Measurements from ENCODE around the gene XPA. TPM values are rescaled to one million over a fixed set of nuclear protein-coding genes. Genes with fewer than 3 reads are reported as not detected.

The XPA gene
- total and polyA plus RNA-seq, 4 donors: 6.6 to 19.6 (median 6.8) TPM

DNA sequence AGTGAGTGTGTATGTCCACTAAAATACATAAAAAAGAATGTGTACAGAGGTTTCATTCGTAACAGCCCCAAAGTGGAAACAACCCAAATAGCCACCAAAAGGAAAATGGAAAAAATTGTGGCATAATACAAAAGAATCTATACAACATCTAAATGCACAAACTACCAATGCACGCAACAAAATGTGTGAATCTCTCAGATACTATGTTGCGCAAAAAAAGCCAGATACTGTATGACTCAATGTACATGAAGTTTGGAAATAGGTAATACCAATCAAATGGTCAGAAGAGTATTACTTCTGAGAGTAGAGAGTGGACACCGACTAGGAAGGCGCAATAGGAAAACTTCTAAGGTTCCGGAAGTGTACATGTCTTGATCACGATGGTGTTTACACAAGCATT, 2.4 kb downstream of the XPA start:
- Histone ChIP-seq H3K4me3 (ENCODE audit: low read depth in 1 of 3, low read length in 3 of 3) (no peak overlapping the region), H3K36me3 (ENCODE audit: control insufficient read depth in 4 of 4, insufficient read depth in 3 of 4, low read depth in 1 of 4, low read length in 3 of 4) (peaks cover 3 to 7% (median 6%) of the 10 kb centered on the region in 4 donors), H3K27ac (ENCODE audit: low read depth in 1 of 2, low read length in 2 of 2) (no peak overlapping the region), H3K27me3 (ENCODE audit: control insufficient read depth in 4 of 4, insufficient read depth in 4 of 4, low read length in 3 of 4) (no peaks in the 10 kb centered on the region), H3K9me3 (ENCODE audit: control insufficient read depth in 4 of 4, low read length in 3 of 4) (no peaks in the 10 kb centered on the region), H3K4me1 (ENCODE audit: control insufficient read depth in 4 of 4, insufficient read depth in 4 of 4, low read length in 3 of 4) (peaks cover 5 to 29% (median 28%) of the 10 kb centered on the region in 4 donors), H3K9ac (ENCODE audit: low read depth in 1 of 2, low read length in 2 of 2) (no peak overlapping the region)
- no peak for DNase-seq (ENCODE audit: low spot score)
- TF ChIP-seq YY1 (IDR thresholded peaks at IDR 0.05): no peak
- TF ChIP-seq RAD21 (IDR thresholded peaks at IDR 0.05): no peak
- no peak for TF ChIP-seq GABPA (IDR thresholded peaks at IDR 0.05 in 1 of 2, conservative IDR thresholded peaks at IDR 0.05 in 1 of 2)
- TF ChIP-seq, protein P1, sequence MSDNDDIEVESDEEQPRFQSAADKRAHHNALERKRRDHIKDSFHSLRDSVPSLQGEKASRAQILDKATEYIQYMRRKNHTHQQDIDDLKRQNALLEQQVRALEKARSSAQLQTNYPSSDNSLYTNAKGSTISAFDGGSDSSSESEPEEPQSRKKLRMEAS (IDR thresholded peaks at IDR 0.05): no peak
- TF ChIP-seq HNF4G (IDR thresholded peaks at IDR 0.05): no peak
- TF ChIP-seq, protein P2, sequence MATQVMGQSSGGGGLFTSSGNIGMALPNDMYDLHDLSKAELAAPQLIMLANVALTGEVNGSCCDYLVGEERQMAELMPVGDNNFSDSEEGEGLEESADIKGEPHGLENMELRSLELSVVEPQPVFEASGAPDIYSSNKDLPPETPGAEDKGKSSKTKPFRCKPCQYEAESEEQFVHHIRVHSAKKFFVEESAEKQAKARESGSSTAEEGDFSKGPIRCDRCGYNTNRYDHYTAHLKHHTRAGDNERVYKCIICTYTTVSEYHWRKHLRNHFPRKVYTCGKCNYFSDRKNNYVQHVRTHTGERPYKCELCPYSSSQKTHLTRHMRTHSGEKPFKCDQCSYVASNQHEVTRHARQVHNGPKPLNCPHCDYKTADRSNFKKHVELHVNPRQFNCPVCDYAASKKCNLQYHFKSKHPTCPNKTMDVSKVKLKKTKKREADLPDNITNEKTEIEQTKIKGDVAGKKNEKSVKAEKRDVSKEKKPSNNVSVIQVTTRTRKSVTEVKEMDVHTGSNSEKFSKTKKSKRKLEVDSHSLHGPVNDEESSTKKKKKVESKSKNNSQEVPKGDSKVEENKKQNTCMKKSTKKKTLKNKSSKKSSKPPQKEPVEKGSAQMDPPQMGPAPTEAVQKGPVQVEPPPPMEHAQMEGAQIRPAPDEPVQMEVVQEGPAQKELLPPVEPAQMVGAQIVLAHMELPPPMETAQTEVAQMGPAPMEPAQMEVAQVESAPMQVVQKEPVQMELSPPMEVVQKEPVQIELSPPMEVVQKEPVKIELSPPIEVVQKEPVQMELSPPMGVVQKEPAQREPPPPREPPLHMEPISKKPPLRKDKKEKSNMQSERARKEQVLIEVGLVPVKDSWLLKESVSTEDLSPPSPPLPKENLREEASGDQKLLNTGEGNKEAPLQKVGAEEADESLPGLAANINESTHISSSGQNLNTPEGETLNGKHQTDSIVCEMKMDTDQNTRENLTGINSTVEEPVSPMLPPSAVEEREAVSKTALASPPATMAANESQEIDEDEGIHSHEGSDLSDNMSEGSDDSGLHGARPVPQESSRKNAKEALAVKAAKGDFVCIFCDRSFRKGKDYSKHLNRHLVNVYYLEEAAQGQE (IDR thresholded peaks at IDR 0.05): no peak
- no peak for TF ChIP-seq HNF4A (conservative IDR thresholded peaks at IDR 0.05)
- WGBS: 96% methylated on average over 7 of the region's 7 CpGs

DNA sequence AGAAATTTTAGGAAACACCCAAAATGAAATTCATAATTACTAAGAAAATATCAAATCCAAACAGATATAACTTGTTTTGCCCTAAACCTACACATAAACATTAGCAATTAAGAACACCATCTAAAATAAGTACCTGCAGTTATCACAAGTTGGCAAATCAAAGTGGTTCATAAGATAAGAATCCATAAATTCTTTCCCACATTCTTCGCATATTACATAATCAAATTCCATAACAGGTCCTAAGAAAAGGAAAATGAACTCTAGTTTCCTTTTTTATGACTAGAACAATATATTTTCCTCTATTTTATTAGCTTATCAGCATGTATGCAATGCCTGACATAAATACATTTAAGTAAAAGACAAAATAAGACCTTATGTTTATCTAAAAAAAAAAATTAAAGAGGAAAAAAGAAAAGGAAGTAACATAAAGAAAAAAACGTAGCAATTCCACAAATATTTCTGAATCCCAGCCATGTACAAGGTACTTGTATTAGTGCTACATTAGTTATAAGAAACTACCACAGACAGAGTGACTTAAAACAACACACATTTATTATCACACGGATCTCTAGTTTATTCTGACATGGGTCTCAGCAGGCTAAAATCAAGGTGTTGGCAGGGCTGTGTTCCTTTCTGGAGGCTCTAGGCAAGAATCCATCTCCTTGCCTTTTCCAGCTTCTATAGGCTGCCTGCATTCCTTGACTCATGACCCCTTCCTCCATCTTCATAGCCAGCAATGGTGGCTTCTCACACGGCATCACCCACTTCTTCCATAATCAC, 7.5 kb downstream of the XPA start:
- Histone ChIP-seq H3K36me3 (ENCODE audit: control insufficient read depth in 4 of 4, insufficient read depth in 3 of 4, low read depth in 1 of 4, low read length in 3 of 4) (peaks cover 4 to 32% (median 19%) of the 10 kb centered on the region in 4 donors), H3K4me3 (ENCODE audit: low read depth in 1 of 3, low read length in 3 of 3) (no peak overlapping the region), H3K9ac (ENCODE audit: low read depth in 1 of 2, low read length in 2 of 2) (no peak overlapping the region), H3K4me1 (ENCODE audit: control insufficient read depth in 4 of 4, insufficient read depth in 4 of 4, low read length in 3 of 4) (peaks cover 0 to 10% (median 7%) of the 10 kb centered on the region in 4 donors), H3K27ac (ENCODE audit: low read depth in 1 of 2, low read length in 2 of 2) (no peak overlapping the region), H3K9me3 (ENCODE audit: control insufficient read depth in 4 of 4, low read length in 3 of 4) (no peaks in the 10 kb centered on the region), H3K27me3 (ENCODE audit: control insufficient read depth in 4 of 4, insufficient read depth in 4 of 4, low read length in 3 of 4) (no peaks in the 10 kb centered on the region)
- TF ChIP-seq, protein P3, sequence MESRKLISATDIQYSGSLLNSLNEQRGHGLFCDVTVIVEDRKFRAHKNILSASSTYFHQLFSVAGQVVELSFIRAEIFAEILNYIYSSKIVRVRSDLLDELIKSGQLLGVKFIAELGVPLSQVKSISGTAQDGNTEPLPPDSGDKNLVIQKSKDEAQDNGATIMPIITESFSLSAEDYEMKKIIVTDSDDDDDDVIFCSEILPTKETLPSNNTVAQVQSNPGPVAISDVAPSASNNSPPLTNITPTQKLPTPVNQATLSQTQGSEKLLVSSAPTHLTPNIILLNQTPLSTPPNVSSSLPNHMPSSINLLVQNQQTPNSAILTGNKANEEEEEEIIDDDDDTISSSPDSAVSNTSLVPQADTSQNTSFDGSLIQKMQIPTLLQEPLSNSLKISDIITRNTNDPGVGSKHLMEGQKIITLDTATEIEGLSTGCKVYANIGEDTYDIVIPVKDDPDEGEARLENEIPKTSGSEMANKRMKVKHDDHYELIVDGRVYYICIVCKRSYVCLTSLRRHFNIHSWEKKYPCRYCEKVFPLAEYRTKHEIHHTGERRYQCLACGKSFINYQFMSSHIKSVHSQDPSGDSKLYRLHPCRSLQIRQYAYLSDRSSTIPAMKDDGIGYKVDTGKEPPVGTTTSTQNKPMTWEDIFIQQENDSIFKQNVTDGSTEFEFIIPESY (IDR thresholded peaks at IDR 0.05): no peak
- 77% methylated on average over 4 of the region's 4 CpGs for WGBS
- DNase-seq (ENCODE audit: low spot score): no peak

DNA sequence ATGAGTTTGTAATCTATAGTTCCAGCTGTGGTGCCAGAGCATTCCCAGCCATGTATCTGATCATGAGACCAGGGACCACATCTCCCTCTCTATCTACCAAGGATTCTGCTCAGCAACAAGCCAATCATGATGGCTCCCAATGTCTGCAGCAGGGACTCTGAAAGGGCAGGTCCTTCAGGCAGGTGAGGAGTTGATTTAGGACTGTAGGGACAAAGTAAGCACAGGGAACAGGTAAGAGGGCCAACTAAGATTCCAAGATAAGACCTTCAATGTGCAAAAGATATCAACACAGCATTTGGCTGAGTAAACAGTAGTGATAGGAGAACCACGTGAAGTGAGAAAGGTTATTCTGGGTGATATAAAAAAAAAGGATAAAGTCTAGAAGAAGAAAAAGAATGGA, 8.5 kb downstream of the XPA start:
- H3K4me3 ChIP-seq (ENCODE audit: low read depth in 1 of 3, low read length in 3 of 3): no peak overlapping the region
- H3K36me3 ChIP-seq (ENCODE audit: control insufficient read depth in 4 of 4, insufficient read depth in 3 of 4, low read depth in 1 of 4, low read length in 3 of 4): peaks cover 4 to 41% (median 28%) of the 10 kb centered on the region in 4 donors
- no peak overlapping the region for H3K27ac ChIP-seq (ENCODE audit: low read depth in 1 of 2, low read length in 2 of 2)
- H3K9me3 ChIP-seq (ENCODE audit: control insufficient read depth in 4 of 4, low read length in 3 of 4): no peaks in the 10 kb centered on the region
- H3K9ac ChIP-seq (ENCODE audit: low read depth in 1 of 2, low read length in 2 of 2): no peak overlapping the region
- WGBS: 33% methylated on average over 1 of the region's 1 CpG
- DNase-seq (ENCODE audit: low spot score): no peak
- TF ChIP-seq, protein P1 (IDR thresholded peaks at IDR 0.05): no peak
- no peak for TF ChIP-seq FOXA2 (IDR thresholded peaks at IDR 0.05)
- no peak for TF ChIP-seq GABPA (IDR thresholded peaks at IDR 0.05 in 1 of 2, conservative IDR thresholded peaks at IDR 0.05 in 1 of 2)
- TF ChIP-seq, protein P2 (IDR thresholded peaks at IDR 0.05): no peak
- no peak for TF ChIP-seq RAD21 (IDR thresholded peaks at IDR 0.05)
- TF ChIP-seq, protein P3 (IDR thresholded peaks at IDR 0.05): no peak
- no peak for TF ChIP-seq RXRA (IDR thresholded peaks at IDR 0.05)
- no peak for TF ChIP-seq TAF1 (conservative IDR thresholded peaks at IDR 0.05)
- no peak for TF ChIP-seq JUND (IDR thresholded peaks at IDR 0.05)
- peaks cover 0 to 5% (median 3%) of the 10 kb centered on the region in 4 donors for H3K4me1 ChIP-seq (ENCODE audit: control insufficient read depth in 4 of 4, insufficient read depth in 4 of 4, low read length in 3 of 4)
- H3K27me3 ChIP-seq (ENCODE audit: control insufficient read depth in 4 of 4, insufficient read depth in 4 of 4, low read length in 3 of 4): no peaks in the 10 kb centered on the region
